ENCODE results near the gene FNTB. TPM values are rescaled to one million over a fixed set of nuclear protein-coding genes. Genes with fewer than 3 reads are reported as not detected.

FNTB gene
- total RNA-seq, 1 donor from 2014 or later: 19.9 TPM

DNA sequence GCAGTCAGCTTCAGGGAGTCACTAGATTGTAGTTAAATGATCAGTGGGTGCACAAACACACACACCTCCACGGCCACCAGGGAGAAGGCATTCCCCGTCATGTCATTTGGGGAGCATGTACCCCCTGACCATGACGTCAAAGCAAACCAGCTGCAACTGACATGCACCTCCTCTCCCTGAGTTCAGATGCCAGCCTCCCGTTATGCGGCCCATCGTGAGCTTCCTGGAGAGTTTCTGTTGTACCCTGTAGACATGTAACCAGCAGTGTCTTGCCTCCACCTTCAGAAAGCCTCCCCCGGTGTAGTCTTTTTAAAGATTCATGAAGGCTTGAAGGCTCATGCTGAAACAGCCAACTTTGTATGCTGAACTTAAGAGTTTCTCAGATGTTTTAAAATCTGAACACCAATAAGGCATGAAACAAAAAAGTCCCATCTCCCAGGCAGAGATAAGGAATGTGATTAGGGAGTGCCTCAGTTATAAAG lies 54.8 kb downstream of the FNTB start:
- FAIRE-seq (no peak), DNase-seq (ENCODE audit: low read depth) (no peak)
- no peaks in the 10 kb centered on the region for H4K20me1 ChIP-seq (ENCODE audit: insufficient read depth, low read length)
- no peak overlapping the region for H2AFZ ChIP-seq (ENCODE audit: low read depth, low read length)
- TF ChIP-seq EZH2 (IDR thresholded peaks at IDR 0.05; ENCODE audit: insufficient read depth, low read length): no peak
- TF ChIP-seq, protein P1, sequence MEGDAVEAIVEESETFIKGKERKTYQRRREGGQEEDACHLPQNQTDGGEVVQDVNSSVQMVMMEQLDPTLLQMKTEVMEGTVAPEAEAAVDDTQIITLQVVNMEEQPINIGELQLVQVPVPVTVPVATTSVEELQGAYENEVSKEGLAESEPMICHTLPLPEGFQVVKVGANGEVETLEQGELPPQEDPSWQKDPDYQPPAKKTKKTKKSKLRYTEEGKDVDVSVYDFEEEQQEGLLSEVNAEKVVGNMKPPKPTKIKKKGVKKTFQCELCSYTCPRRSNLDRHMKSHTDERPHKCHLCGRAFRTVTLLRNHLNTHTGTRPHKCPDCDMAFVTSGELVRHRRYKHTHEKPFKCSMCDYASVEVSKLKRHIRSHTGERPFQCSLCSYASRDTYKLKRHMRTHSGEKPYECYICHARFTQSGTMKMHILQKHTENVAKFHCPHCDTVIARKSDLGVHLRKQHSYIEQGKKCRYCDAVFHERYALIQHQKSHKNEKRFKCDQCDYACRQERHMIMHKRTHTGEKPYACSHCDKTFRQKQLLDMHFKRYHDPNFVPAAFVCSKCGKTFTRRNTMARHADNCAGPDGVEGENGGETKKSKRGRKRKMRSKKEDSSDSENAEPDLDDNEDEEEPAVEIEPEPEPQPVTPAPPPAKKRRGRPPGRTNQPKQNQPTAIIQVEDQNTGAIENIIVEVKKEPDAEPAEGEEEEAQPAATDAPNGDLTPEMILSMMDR (IDR thresholded peaks at IDR 0.05; ENCODE audit: insufficient read depth, low read depth, low read length): no peak
- no peak overlapping the region for H3K27ac ChIP-seq (ENCODE audit: low read depth, low read length)
- peaks cover 5% of the 10 kb centered on the region for H3K36me3 ChIP-seq (ENCODE audit: insufficient read depth, low read length)
- Mint-ChIP-seq H3K9me3 (ENCODE audit: unreplicated experiment) (no peaks in the 10 kb centered on the region), H3K4me3 (ENCODE audit: unreplicated experiment) (no peak overlapping the region), H3K27me3 (ENCODE audit: low read depth, unreplicated experiment) (no peaks in the 10 kb centered on the region), H3K36me3 (ENCODE audit: low read depth, unreplicated experiment) (peaks cover 16% of the 10 kb centered on the region), H3K27ac (ENCODE audit: unreplicated experiment) (no peak overlapping the region), H3K4me1 (ENCODE audit: low read depth, unreplicated experiment) (peaks cover 9% of the 10 kb centered on the region)
- no peak overlapping the region for H3K9ac ChIP-seq (ENCODE audit: low read length)
- no peaks in the 10 kb centered on the region for H3K27me3 ChIP-seq (ENCODE audit: insufficient read depth, low read length)
- no peak overlapping the region for H3K4me3 ChIP-seq (ENCODE audit: insufficient read depth, low read depth, low read length)
- no peak overlapping the region for H3K4me2 ChIP-seq (ENCODE audit: low read length)
- H3K79me2 ChIP-seq (ENCODE audit: insufficient read depth, low read length): no peaks in the 10 kb centered on the region
- no peaks in the 10 kb centered on the region for H3K9me3 ChIP-seq (ENCODE audit: insufficient read depth, low read depth, low read length)
- H3K4me1 ChIP-seq (ENCODE audit: insufficient read depth, low read length): no peaks in the 10 kb centered on the region

DNA sequence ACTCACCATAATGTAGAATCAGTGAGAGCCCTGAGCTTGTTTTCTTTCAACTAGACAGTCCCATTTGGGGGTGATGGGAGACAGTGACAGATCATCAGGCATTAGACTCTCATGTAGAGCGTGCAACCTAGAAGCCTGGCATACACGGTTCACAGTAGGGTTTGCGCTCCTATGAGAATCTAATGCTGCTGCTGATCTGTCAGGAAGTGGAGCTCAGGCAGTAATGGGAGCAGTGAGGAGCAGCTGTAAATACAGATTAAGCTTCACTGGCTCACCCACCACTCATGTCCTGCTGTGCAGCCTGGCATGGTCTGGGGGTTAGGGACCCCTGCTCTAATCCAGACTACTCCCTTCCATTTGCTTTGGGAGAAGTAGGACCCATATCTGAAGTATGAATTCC lies 55.6 kb downstream of the FNTB start:
- FAIRE-seq (no peak), DNase-seq (ENCODE audit: low read depth) (no peak)
- no peaks in the 10 kb centered on the region for H4K20me1 ChIP-seq (ENCODE audit: insufficient read depth, low read length)
- H3K4me1 ChIP-seq (ENCODE audit: insufficient read depth, low read length): peaks cover 2% of the 10 kb centered on the region
- H2AFZ ChIP-seq (ENCODE audit: low read depth, low read length): no peak overlapping the region
- peaks cover 5% of the 10 kb centered on the region for H3K36me3 ChIP-seq (ENCODE audit: insufficient read depth, low read length)
- H3K27ac ChIP-seq (ENCODE audit: low read depth, low read length): no peak overlapping the region
- Mint-ChIP-seq H3K4me3 (ENCODE audit: unreplicated experiment) (no peak overlapping the region), H3K27me3 (ENCODE audit: low read depth, unreplicated experiment) (no peaks in the 10 kb centered on the region), H3K36me3 (ENCODE audit: low read depth, unreplicated experiment) (peaks cover 17% of the 10 kb centered on the region), H3K9me3 (ENCODE audit: unreplicated experiment) (no peaks in the 10 kb centered on the region), H3K4me1 (ENCODE audit: low read depth, unreplicated experiment) (peaks cover 9% of the 10 kb centered on the region), H3K27ac (ENCODE audit: unreplicated experiment) (no peak overlapping the region)
- H3K9ac ChIP-seq (ENCODE audit: low read length): no peak overlapping the region
- no peaks in the 10 kb centered on the region for H3K79me2 ChIP-seq (ENCODE audit: insufficient read depth, low read length)
- no peaks in the 10 kb centered on the region for H3K27me3 ChIP-seq (ENCODE audit: insufficient read depth, low read length)
- no peak overlapping the region for H3K4me3 ChIP-seq (ENCODE audit: insufficient read depth, low read depth, low read length)
- H3K9me3 ChIP-seq (ENCODE audit: insufficient read depth, low read depth, low read length): no peaks in the 10 kb centered on the region
- H3K4me2 ChIP-seq (ENCODE audit: low read length): no peak overlapping the region
- TF ChIP-seq, protein P1 (IDR thresholded peaks at IDR 0.05; ENCODE audit: insufficient read depth, low read depth, low read length): no peak
- no peak for TF ChIP-seq EZH2 (IDR thresholded peaks at IDR 0.05; ENCODE audit: insufficient read depth, low read length)

DNA sequence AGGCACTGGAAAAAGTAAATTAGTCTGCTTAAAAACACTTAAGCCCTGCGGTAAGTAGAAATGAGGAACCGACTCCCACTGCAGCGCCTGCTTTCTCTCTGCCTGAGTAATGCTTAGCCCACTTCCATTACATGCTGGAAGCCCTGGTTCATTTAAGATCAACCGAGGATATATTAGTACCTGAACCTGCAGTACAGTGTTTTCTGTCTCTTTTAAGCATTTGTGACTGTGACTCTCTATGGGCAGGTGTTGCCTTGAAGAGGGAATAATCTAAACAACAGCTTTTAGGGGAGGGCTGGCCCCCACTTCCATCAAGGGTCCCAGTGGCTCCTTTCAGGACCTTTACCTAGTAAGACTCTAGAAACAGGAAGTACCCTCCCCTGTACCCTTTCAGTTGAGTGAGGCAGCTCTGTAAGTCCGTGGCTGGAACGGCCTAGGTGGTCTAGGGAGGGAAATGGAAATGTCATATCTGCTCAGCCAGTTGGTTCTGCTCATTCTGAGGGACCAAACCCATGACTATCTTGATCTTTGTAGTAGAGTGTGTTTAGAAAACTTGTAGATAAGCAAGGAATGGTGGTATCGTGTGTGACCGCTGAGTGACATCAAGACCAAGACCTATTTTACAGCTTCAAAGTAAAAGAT lies 56.2 kb downstream of the FNTB start:
- H3K4me3 Mint-ChIP-seq (ENCODE audit: unreplicated experiment): no peak overlapping the region
- H3K27me3 Mint-ChIP-seq (ENCODE audit: low read depth, unreplicated experiment): no peaks in the 10 kb centered on the region
- H3K4me3 ChIP-seq (ENCODE audit: insufficient read depth, low read depth, low read length): no peak overlapping the region
- H3K9me3 ChIP-seq (ENCODE audit: insufficient read depth, low read depth, low read length): no peaks in the 10 kb centered on the region
- no peak overlapping the region for H2AFZ ChIP-seq (ENCODE audit: low read depth, low read length)
- H3K4me2 ChIP-seq (ENCODE audit: low read length): no peak overlapping the region
- H3K36me3 Mint-ChIP-seq (ENCODE audit: low read depth, unreplicated experiment): peaks cover 18% of the 10 kb centered on the region
- peaks cover 7% of the 10 kb centered on the region for H3K4me1 ChIP-seq (ENCODE audit: insufficient read depth, low read length)
- H3K79me2 ChIP-seq (ENCODE audit: insufficient read depth, low read length): no peaks in the 10 kb centered on the region
- H3K27ac Mint-ChIP-seq (ENCODE audit: unreplicated experiment): no peak overlapping the region
- H3K4me1 Mint-ChIP-seq (ENCODE audit: low read depth, unreplicated experiment): peaks cover 9% of the 10 kb centered on the region
- no peaks in the 10 kb centered on the region for H3K9me3 Mint-ChIP-seq (ENCODE audit: unreplicated experiment)
- no peak for TF ChIP-seq EZH2 (IDR thresholded peaks at IDR 0.05; ENCODE audit: insufficient read depth, low read length)
- TF ChIP-seq, protein P1 (IDR thresholded peaks at IDR 0.05; ENCODE audit: insufficient read depth, low read depth, low read length): no peak
- no peak overlapping the region for H3K9ac ChIP-seq (ENCODE audit: low read length)
- FAIRE-seq (no peak), DNase-seq (ENCODE audit: low read depth) (no peak)
- no peak overlapping the region for H3K27ac ChIP-seq (ENCODE audit: low read depth, low read length)
- peaks cover 5% of the 10 kb centered on the region for H3K36me3 ChIP-seq (ENCODE audit: insufficient read depth, low read length)
- H3K27me3 ChIP-seq (ENCODE audit: insufficient read depth, low read length): no peaks in the 10 kb centered on the region
- no peaks in the 10 kb centered on the region for H4K20me1 ChIP-seq (ENCODE audit: insufficient read depth, low read length)

All from astrocyte (in vitro differentiated cells and primary cell).